ENCODE data around the gene EPHB6. TPM values are rescaled to one million over a fixed set of nuclear protein-coding genes. Genes with fewer than 3 reads are reported as not detected.

The EPHB6 gene
- total RNA-seq, 1 experiment from 2014 or later, result 30.5 TPM

DNA sequence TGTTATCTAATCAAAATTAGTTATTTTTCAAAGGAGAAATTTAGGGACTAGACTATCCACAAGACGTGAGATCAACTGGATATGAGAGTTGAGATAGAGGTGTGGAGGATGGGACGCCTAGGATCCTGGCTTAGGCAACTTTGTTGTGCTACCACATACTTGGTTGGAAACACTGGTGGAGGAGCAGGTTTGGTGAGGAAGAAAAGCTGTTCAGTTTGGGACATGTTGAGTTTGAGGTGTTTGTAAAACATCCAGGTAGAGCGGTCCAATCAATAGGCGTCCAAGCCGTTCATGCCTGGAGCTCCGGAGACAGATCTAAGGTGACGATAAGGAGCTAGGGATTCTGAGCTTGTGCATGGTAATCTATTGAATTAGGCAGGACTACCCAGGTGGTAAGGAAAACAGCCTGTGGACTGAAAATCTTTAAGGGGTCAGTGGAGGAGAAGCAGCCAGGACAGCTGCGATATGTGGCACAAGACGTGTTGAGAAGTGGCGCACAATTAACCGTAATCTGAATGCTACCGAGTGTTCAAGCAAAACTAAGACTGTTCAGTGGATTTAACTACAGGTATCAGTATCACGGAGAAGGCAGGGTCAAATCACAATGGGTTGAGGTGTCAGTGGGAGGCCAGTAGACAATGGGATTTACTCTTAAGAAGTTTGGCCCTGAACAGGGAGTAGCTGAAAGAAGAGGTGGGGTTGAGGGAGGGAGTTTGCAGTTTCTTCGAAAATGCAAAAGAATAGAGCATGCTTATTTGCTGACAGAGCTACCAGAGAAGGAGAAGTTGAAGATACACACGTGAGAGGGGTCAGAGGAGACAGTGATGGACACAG lies 46.8 kb downstream of the EPHB6 start:
- no peaks in the 10 kb centered on the region for H3K27me3 ChIP-seq (ENCODE audit: low read length)
- TF ChIP-seq, protein P1, sequence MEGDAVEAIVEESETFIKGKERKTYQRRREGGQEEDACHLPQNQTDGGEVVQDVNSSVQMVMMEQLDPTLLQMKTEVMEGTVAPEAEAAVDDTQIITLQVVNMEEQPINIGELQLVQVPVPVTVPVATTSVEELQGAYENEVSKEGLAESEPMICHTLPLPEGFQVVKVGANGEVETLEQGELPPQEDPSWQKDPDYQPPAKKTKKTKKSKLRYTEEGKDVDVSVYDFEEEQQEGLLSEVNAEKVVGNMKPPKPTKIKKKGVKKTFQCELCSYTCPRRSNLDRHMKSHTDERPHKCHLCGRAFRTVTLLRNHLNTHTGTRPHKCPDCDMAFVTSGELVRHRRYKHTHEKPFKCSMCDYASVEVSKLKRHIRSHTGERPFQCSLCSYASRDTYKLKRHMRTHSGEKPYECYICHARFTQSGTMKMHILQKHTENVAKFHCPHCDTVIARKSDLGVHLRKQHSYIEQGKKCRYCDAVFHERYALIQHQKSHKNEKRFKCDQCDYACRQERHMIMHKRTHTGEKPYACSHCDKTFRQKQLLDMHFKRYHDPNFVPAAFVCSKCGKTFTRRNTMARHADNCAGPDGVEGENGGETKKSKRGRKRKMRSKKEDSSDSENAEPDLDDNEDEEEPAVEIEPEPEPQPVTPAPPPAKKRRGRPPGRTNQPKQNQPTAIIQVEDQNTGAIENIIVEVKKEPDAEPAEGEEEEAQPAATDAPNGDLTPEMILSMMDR (conservative IDR thresholded peaks at IDR 0.05; ENCODE audit: low read depth, low read length), result no peak
- TF ChIP-seq EZH2 (IDR thresholded peaks at IDR 0.05; ENCODE audit: low read length, unreplicated experiment), result no peak
- TF ChIP-seq EZH2phosphoT487 (IDR thresholded peaks at IDR 0.05; ENCODE audit: borderline replicate concordance, low read length), result no peak
- H3K9me3 ChIP-seq (ENCODE audit: low read length), result peaks cover 10% of the 10 kb centered on the region; the same call in 1 of the 2 replicates
- CTCF ChIA-PET, result no interaction called here
- no peaks in the 10 kb centered on the region for H3K79me2 ChIP-seq (ENCODE audit: low read length)
- H3K9ac ChIP-seq (ENCODE audit: low read length), result no peak overlapping the region
- no peaks in the 10 kb centered on the region for H3F3A ChIP-seq (ENCODE audit: low read length, unreplicated experiment)
- no peaks in the 10 kb centered on the region for H3K9me2 ChIP-seq (replicated peaks; ENCODE audit: low read length)
- ATAC-seq (no peak), DNase-seq (no peak)
- no peak overlapping the region for H3K4me2 ChIP-seq (ENCODE audit: low read length)
- no TSS peak for BruUV-seq (replicated peaks)
- POLR2A ChIA-PET (ENCODE audit: unreplicated experiment), result no interaction called here
- intact Hi-C loops (cut with micrococcal nuclease), result no loop called here
- no peak overlapping the region for H2AFZ ChIP-seq (ENCODE audit: low read length)
- peaks cover 18% of the 10 kb centered on the region for H3K4me1 ChIP-seq (ENCODE audit: insufficient read depth, low read length)
- no peaks in the 10 kb centered on the region for H4K20me1 ChIP-seq (ENCODE audit: low read length)
- H3K4me3 ChIP-seq (ENCODE audit: low read length), result no peak overlapping the region
- H3K36me3 ChIP-seq (ENCODE audit: low read depth, low read length), result no peaks in the 10 kb centered on the region
- no peak overlapping the region for H3K27ac ChIP-seq (ENCODE audit: low read length)

DNA sequence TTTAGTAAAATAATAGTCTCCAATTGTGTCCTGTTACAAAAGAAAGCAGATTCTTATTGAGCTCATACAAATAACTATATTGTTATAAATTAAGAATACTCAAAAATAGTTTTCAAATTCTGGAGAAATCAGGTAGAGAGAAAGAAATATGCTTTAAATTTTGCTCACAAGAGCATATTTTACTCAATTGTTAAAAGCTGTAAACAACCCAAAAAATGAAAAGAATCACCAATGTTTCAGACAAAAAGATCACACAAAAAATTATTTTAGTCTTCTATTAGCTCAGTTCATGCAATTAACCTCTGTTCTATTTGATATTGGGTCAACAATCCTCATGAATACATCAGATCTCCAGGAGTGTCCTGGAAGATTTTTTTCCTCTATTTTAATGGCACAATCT lies 49.3 kb downstream of the EPHB6 start:
- Histone ChIP-seq H3K9me2 (replicated peaks; ENCODE audit: low read length) (no peaks in the 10 kb centered on the region), H3K9me3 (ENCODE audit: low read length) (peaks cover 17% of the 10 kb centered on the region; the same call in 1 of the 2 replicates), H2AFZ (ENCODE audit: low read length) (no peak overlapping the region), H3K4me1 (ENCODE audit: insufficient read depth, low read length) (peaks cover 9% of the 10 kb centered on the region), H3K4me3 (ENCODE audit: low read length) (no peak overlapping the region), H4K20me1 (ENCODE audit: low read length) (no peaks in the 10 kb centered on the region), H3K27me3 (ENCODE audit: low read length) (no peaks in the 10 kb centered on the region), H3K9ac (ENCODE audit: low read length) (no peak overlapping the region), H3K27ac (ENCODE audit: low read length) (no peak overlapping the region), H3F3A (ENCODE audit: low read length, unreplicated experiment) (no peaks in the 10 kb centered on the region), H3K79me2 (ENCODE audit: low read length) (no peaks in the 10 kb centered on the region), H3K36me3 (ENCODE audit: low read depth, low read length) (no peaks in the 10 kb centered on the region), H3K4me2 (ENCODE audit: low read length) (no peak overlapping the region)
- no peak for TF ChIP-seq EZH2phosphoT487 (IDR thresholded peaks at IDR 0.05; ENCODE audit: borderline replicate concordance, low read length)
- TF ChIP-seq, protein P1 (conservative IDR thresholded peaks at IDR 0.05; ENCODE audit: low read depth, low read length), result no peak
- TF ChIP-seq EZH2 (IDR thresholded peaks at IDR 0.05; ENCODE audit: low read length, unreplicated experiment), result no peak
- POLR2A ChIA-PET (ENCODE audit: unreplicated experiment), result no interaction called here
- intact Hi-C loops (cut with micrococcal nuclease), result no loop called here
- no peak for ATAC-seq
- no peak for DNase-seq
- BruUV-seq (replicated peaks), result no TSS peak
- CTCF ChIA-PET, result no interaction called here

DNA sequence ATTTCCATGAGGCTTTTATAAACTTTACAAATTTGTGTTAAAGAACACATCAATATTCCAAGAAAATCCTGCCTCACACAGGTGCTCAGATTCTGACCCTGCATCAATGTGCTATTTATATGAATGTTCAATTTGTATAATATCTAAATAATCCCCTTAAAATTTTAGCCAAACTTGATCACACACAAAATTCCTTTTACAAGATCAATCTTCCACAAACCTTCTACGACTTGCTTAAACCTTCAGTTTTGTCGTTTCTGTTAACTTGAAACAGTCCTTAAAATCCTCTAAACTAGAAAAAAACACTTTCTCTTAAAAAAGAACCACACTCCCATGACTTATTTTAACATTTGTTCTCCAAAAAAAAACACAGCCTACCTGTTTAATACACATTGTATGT lies 50.9 kb downstream of the EPHB6 start:
- intact Hi-C loops (cut with micrococcal nuclease), result no loop called here

More for the DNA sequence above, 50.9 kb downstream of the EPHB6 start:
- DNase-seq, result no peak
- no peak overlapping the region for H3K9ac ChIP-seq (ENCODE audit: low read length)
- ATAC-seq, result no peak
- no peak overlapping the region for H3K27ac ChIP-seq (ENCODE audit: low read length)
- no peak overlapping the region for H2AFZ ChIP-seq (ENCODE audit: low read length)
- H3K79me2 ChIP-seq (ENCODE audit: low read length), result no peaks in the 10 kb centered on the region
- BruUV-seq (replicated peaks), result no TSS peak
- ChIA-PET POLR2A (ENCODE audit: unreplicated experiment) (no interaction called here), CTCF (no interaction called here)
- TF ChIP-seq, protein P1 (conservative IDR thresholded peaks at IDR 0.05; ENCODE audit: low read depth, low read length), result no peak
- TF ChIP-seq EZH2 (IDR thresholded peaks at IDR 0.05; ENCODE audit: low read length, unreplicated experiment), result no peak
- no peak for TF ChIP-seq EZH2phosphoT487 (IDR thresholded peaks at IDR 0.05; ENCODE audit: borderline replicate concordance, low read length)
- no peaks in the 10 kb centered on the region for H3K36me3 ChIP-seq (ENCODE audit: low read depth, low read length)
- no peaks in the 10 kb centered on the region for H3F3A ChIP-seq (ENCODE audit: low read length, unreplicated experiment)
- no peak overlapping the region for H3K4me3 ChIP-seq (ENCODE audit: low read length)
- H3K9me3 ChIP-seq (ENCODE audit: low read length), result peaks cover 17% of the 10 kb centered on the region; the same call in 1 of the 2 replicates
- no peaks in the 10 kb centered on the region for H3K9me2 ChIP-seq (replicated peaks; ENCODE audit: low read length)
- no peak overlapping the region for H3K4me2 ChIP-seq (ENCODE audit: low read length)
- H3K27me3 ChIP-seq (ENCODE audit: low read length), result peaks cover 11% of the 10 kb centered on the region
- H4K20me1 ChIP-seq (ENCODE audit: low read length), result no peaks in the 10 kb centered on the region
- H3K4me1 ChIP-seq (ENCODE audit: insufficient read depth, low read length), result peaks cover 4% of the 10 kb centered on the region; the same call in 1 of the 2 replicates

All from PC-3 (cell line).